Neural cell (in vitro differentiated cells): ENCODE data around the gene FCRL1. TPM values are rescaled to one million over a fixed set of nuclear protein-coding genes. Genes with fewer than 3 reads are reported as not detected.

Experiments used
- H2AFZ ChIP-seq: fragments of 200-600, 300-800 bp; sonication (generic), shearing (Covaris generic); 2 replicates; pipeline ENCODE4 v1.6.0; 2014; ENCODE audit warnings: low read depth, mild to moderate bottlenecking, antibody characterized with exemption, low read length, moderate library complexity
- H3F3A ChIP-seq: fragments of 200-600 bp; shearing (Covaris generic); 2 replicates; pipeline ENCODE4 v1.6.1; 2016; ENCODE audit warnings: mild to moderate bottlenecking, moderate library complexity, mixed read lengths, antibody characterized with exemption, low read length; ENCODE audit not compliant: insufficient read depth, poor library complexity, severe bottlenecking
- H3K27ac ChIP-seq: fragments of 200-600, 300-800 bp; sonication (generic), shearing (Covaris generic); 2 replicates; pipeline ENCODE4 v1.5.1; 2014; ENCODE audit warnings: mild to moderate bottlenecking, low read length, moderate library complexity
- H3K27me3 ChIP-seq: fragments of 300-800, 200-600 bp; sonication (generic), shearing (Covaris generic); 2 replicates; pipeline ENCODE4 v1.6.0; 2014; ENCODE audit warnings: mild to moderate bottlenecking, low read depth, low read length, moderate library complexity; ENCODE audit not compliant: insufficient read depth
- H3K36me3 ChIP-seq: fragments of 300-800, 200-600 bp; sonication (generic), shearing (Covaris generic); 2 replicates; pipeline ENCODE4 v1.5.1; 2014; ENCODE audit warnings: mild to moderate bottlenecking, antibody characterized with exemption, low read length, moderate library complexity; ENCODE audit not compliant: insufficient read depth
- H3K4me2 ChIP-seq: fragments of 300-800, 200-600 bp; sonication (generic), shearing (Covaris generic); 2 replicates; pipeline ENCODE4 v1.6.0; 2014; ENCODE audit warnings: mild to moderate bottlenecking, low read length
- H3K4me3 ChIP-seq: fragments of 300-800, 200-600 bp; sonication (generic), shearing (Covaris generic); 2 replicates; pipeline ENCODE4 v1.5.1; 2014; ENCODE audit warnings: mild to moderate bottlenecking, low read length, moderate library complexity
- H3K79me2 ChIP-seq: fragments of 200-600 bp; shearing (Covaris generic); replicated peaks from 2 replicates; pipeline ENCODE4 v1.6.0; 2014; ENCODE audit warnings: mild to moderate bottlenecking, low read length, moderate library complexity; ENCODE audit not compliant: insufficient read depth
- H3K9ac ChIP-seq: fragments of 300-800, 200-600 bp; sonication (generic), shearing (Covaris generic); 2 replicates; pipeline ENCODE4 v1.6.1; 2016; ENCODE audit warnings: mild to moderate bottlenecking, low read length, mixed read lengths
- H3K9me2 ChIP-seq: fragments of 200-600 bp; shearing (Covaris generic); 2 replicates; pipeline ENCODE4 v1.6.1; 2016; ENCODE audit warnings: mild to moderate bottlenecking, low read length, mixed read lengths; ENCODE audit not compliant: insufficient read depth
- H3K9me3 ChIP-seq: fragments of 200-600, 300-800 bp; sonication (generic), shearing (Covaris generic); 2 replicates; pipeline ENCODE4 v1.6.1; 2016; ENCODE audit warnings: mild to moderate bottlenecking, mixed run types, low read length, moderate library complexity, mixed read lengths
- H4K20me1 ChIP-seq: fragments of 200-600 bp; shearing (Covaris generic); 2 replicates; pipeline ENCODE4 v1.6.1; 2016; ENCODE audit warnings: mild to moderate bottlenecking, mixed run types; ENCODE audit not compliant: insufficient read depth
- EP300 ChIP-seq: fragments of 450-650 bp; conservative IDR thresholded peaks from 2 replicates; pipeline ENCODE4 v1.6.1; 2014; ENCODE audit warnings: antibody characterized with exemption, mild to moderate bottlenecking, moderate library complexity; ENCODE audit not compliant: poor library complexity, severe bottlenecking
- EZH2 ChIP-seq: fragments of 200-600, 300-800 bp; shearing (Covaris generic), sonication (generic); IDR thresholded peaks from 2 replicates; pipeline ENCODE4 v1.6.1; 2014; ENCODE audit warnings: antibody characterized with exemption, low read length, borderline replicate concordance, mild to moderate bottlenecking; ENCODE audit not compliant: insufficient read depth, poor library complexity, severe bottlenecking
- MXI1 ChIP-seq: fragments of 450-650 bp; conservative IDR thresholded peaks from 2 replicates; pipeline ENCODE4 v1.6.1; 2014; ENCODE audit warnings: antibody characterized with exemption, mild to moderate bottlenecking; ENCODE audit not compliant: poor library complexity, severe bottlenecking
- POLR2AphosphoS5 ChIP-seq: IDR thresholded peaks from 2 replicates; pipeline ENCODE4 v1.6.1; 2012
- RAD21 ChIP-seq: fragments of 450-650 bp; conservative IDR thresholded peaks from 2 replicates; pipeline ENCODE4 v1.6.1; 2014; ENCODE audit warnings: antibody characterized with exemption, mild to moderate bottlenecking, moderate library complexity
- REST ChIP-seq: IDR thresholded peaks from 2 replicates; pipeline ENCODE4 v1.6.1; 2012; ENCODE audit warnings: borderline replicate concordance
- SMC3 ChIP-seq: fragments of 450-650 bp; conservative IDR thresholded peaks from 2 replicates; pipeline ENCODE4 v1.6.1; 2014; ENCODE audit warnings: antibody characterized with exemption, mild to moderate bottlenecking, moderate library complexity; ENCODE audit not compliant: poor library complexity
- TAF1 ChIP-seq: IDR thresholded peaks from 2 replicates; pipeline ENCODE4 v1.6.1; 2012; ENCODE audit warnings: low read depth
- polyA plus RNA-seq: library from polyadenylated mRNA; depleted of rRNA; stranded (reverse); fragments of >200 nt; gene quantifications from 2 replicates; pipeline ENCODE4 v1.2.3, GENCODE V29; 2014
- TF ChIP-seq, protein P1 (sequence below): fragments of 450-650 bp; IDR thresholded peaks from 2 replicates; pipeline ENCODE4 v1.5.1; 2014; ENCODE audit warnings: antibody characterized with exemption, mild to moderate bottlenecking, moderate library complexity; ENCODE audit not compliant: poor library complexity, severe bottlenecking

The FCRL1 gene
- polyA plus RNA-seq, 1 donor from 2014 or later: not detected

GRCh38 chr1:157862114-157863070 is 42.5 kb upstream of the FCRL1 start:
- Histone ChIP-seq H3K9me2 (no peaks in the 10 kb centered on the region), H3K9me3 (no peaks in the 10 kb centered on the region), H3K36me3 (no peaks in the 10 kb centered on the region), H3K4me3 (no peak overlapping the region), H3F3A (no peaks in the 10 kb centered on the region), H3K79me2 (no peaks in the 10 kb centered on the region), H3K4me2 (no peak overlapping the region), H3K27me3 (no peaks in the 10 kb centered on the region), H3K27ac (no peak overlapping the region), H2AFZ (no peak overlapping the region), H4K20me1 (no peaks in the 10 kb centered on the region), H3K9ac (no peak overlapping the region)
- TF ChIP-seq EZH2 (no peak), REST (no peak), MXI1 (no peak), RAD21 (no peak), POLR2AphosphoS5 (no peak), SMC3 (no peak), TAF1 (no peak), EP300 (no peak)
- TF ChIP-seq, protein P1, sequence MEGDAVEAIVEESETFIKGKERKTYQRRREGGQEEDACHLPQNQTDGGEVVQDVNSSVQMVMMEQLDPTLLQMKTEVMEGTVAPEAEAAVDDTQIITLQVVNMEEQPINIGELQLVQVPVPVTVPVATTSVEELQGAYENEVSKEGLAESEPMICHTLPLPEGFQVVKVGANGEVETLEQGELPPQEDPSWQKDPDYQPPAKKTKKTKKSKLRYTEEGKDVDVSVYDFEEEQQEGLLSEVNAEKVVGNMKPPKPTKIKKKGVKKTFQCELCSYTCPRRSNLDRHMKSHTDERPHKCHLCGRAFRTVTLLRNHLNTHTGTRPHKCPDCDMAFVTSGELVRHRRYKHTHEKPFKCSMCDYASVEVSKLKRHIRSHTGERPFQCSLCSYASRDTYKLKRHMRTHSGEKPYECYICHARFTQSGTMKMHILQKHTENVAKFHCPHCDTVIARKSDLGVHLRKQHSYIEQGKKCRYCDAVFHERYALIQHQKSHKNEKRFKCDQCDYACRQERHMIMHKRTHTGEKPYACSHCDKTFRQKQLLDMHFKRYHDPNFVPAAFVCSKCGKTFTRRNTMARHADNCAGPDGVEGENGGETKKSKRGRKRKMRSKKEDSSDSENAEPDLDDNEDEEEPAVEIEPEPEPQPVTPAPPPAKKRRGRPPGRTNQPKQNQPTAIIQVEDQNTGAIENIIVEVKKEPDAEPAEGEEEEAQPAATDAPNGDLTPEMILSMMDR: no peak

GRCh38 chr1:157856538-157856937 is 36.6 kb upstream of the FCRL1 start:
- H3K9me3 ChIP-seq: no peaks in the 10 kb centered on the region
- no peaks in the 10 kb centered on the region for H3K27me3 ChIP-seq
- TF ChIP-seq, protein P1: no peak
- no peak for TF ChIP-seq SMC3
- no peak for TF ChIP-seq POLR2AphosphoS5
- no peak for TF ChIP-seq EZH2
- TF ChIP-seq MXI1: no peak
- no peak for TF ChIP-seq REST
- no peak for TF ChIP-seq TAF1
- TF ChIP-seq RAD21: no peak
- TF ChIP-seq EP300: no peak
- H3K9ac ChIP-seq: no peak overlapping the region
- no peak overlapping the region for H2AFZ ChIP-seq
- H3K36me3 ChIP-seq: no peaks in the 10 kb centered on the region
- H3K4me2 ChIP-seq: no peak overlapping the region
- H3K79me2 ChIP-seq: no peaks in the 10 kb centered on the region
- no peak overlapping the region for H3K27ac ChIP-seq
- H4K20me1 ChIP-seq: no peaks in the 10 kb centered on the region
- H3K9me2 ChIP-seq: no peaks in the 10 kb centered on the region
- H3F3A ChIP-seq: no peaks in the 10 kb centered on the region
- H3K4me3 ChIP-seq: no peak overlapping the region
